OCI-LY7 (cell line): ENCODE results near the gene CFAP126. TPM values are rescaled to one million over a fixed set of nuclear protein-coding genes. Genes with fewer than 3 reads are reported as not detected.

ENCODE experiments used
- BruUV-seq: library from RNA; stranded (reverse); fragments of 400-500 nt; replicated peaks from 2 replicates; lab custom pipeline; 2021; lab: Mats Ljungman, UMichigan
- CTCF ChIA-PET: fragments of 300-600 bp; sonication (Branson Sonifier 250); formaldehyde crosslinking; loops from one replicate; lab custom pipeline; 2022; ENCODE audit warnings: antibody characterized with exemption; ENCODE audit not compliant: unreplicated experiment; lab: Charles Lee
- POLR2A ChIA-PET: fragments of 300-600 bp; sonication (Branson Sonifier 250); formaldehyde crosslinking; loops from one replicate; lab custom pipeline; 2022; ENCODE audit warnings: antibody characterized with exemption; lab: Charles Lee
- DNase-seq: peaks from one replicate; pipeline ENCODE4 v3.0.0-alpha.2; 2015; ENCODE audit warnings: low spot score
- H2AFZ ChIP-seq: fragments of 200-600 bp; sonication (generic), shearing (Covaris generic); 2 replicates; pipeline ENCODE4 v1.6.1; 2014; ENCODE audit warnings: mild to moderate bottlenecking, antibody characterized with exemption, low read length, moderate library complexity
- H3K27ac ChIP-seq: fragments of 200-600 bp; sonication (generic); 2 replicates; pipeline ENCODE4 v1.5.1; 2014; ENCODE audit warnings: mixed run types, low read depth, mild to moderate bottlenecking, moderate library complexity, low read length, inconsistent platforms; ENCODE audit not compliant: poor library complexity, severe bottlenecking
- H3K36me3 ChIP-seq: fragments of 200-600 bp; sonication (generic); 2 replicates; pipeline ENCODE4 v1.6.1; 2014; ENCODE audit warnings: mild to moderate bottlenecking, antibody characterized with exemption, low read length, moderate library complexity, mixed read lengths; ENCODE audit not compliant: insufficient read depth
- H3K4me1 ChIP-seq: fragments of 200-600 bp; sonication (generic); 2 replicates; pipeline ENCODE4 v1.5.1; 2014; ENCODE audit warnings: mild to moderate bottlenecking, low read length; ENCODE audit not compliant: insufficient read depth, poor library complexity, severe bottlenecking
- H3K4me2 ChIP-seq: fragments of 200-600 bp; sonication (generic); 2 replicates; pipeline ENCODE4 v1.6.1; 2014; ENCODE audit warnings: mild to moderate bottlenecking, low read length
- H3K4me3 ChIP-seq: fragments of 200-600 bp; sonication (generic); 2 replicates; pipeline ENCODE4 v1.5.1; 2014; ENCODE audit warnings: mild to moderate bottlenecking, low read depth, low read length; ENCODE audit not compliant: poor library complexity, severe bottlenecking
- H3K79me2 ChIP-seq: fragments of 200-600 bp; sonication (generic); 2 replicates; pipeline ENCODE4 v1.6.1; 2016; ENCODE audit warnings: low read depth, mild to moderate bottlenecking, low read length, moderate library complexity, mixed read lengths; ENCODE audit not compliant: insufficient read depth
- H3K9me2 ChIP-seq: fragments of 200-600 bp; sonication (generic); 2 replicates; pipeline ENCODE4 v1.6.1; 2016; ENCODE audit warnings: mild to moderate bottlenecking, low read length, mixed read lengths; ENCODE audit not compliant: insufficient read depth
- H3K9me3 ChIP-seq: fragments of 200-600 bp; sonication (generic); 2 replicates; pipeline ENCODE4 v1.6.1; 2014; ENCODE audit warnings: mild to moderate bottlenecking, mixed run types, low read length, mixed read lengths
- H4K20me1 ChIP-seq: fragments of 200-600 bp; sonication (generic); 2 replicates; pipeline ENCODE4 v1.6.1; 2014; ENCODE audit warnings: mild to moderate bottlenecking, antibody characterized with exemption, low read length, moderate library complexity, mixed read lengths; ENCODE audit not compliant: insufficient read depth
- EZH2phosphoT487 ChIP-seq: fragments of 200-600 bp; sonication (generic); IDR thresholded peaks from 2 replicates; pipeline ENCODE4 v1.6.1; 2018; ENCODE audit warnings: low read depth, borderline replicate concordance, mild to moderate bottlenecking, mixed run types, antibody characterized with exemption, low read length, moderate library complexity, mixed read lengths
- intact Hi-C: fragments of 100-400 bp; cut with micrococcal nuclease; formaldehyde crosslinking; loops from one replicate; pipeline ENCODE4 v1.10.0; 2022; ENCODE audit not compliant: unreplicated experiment
- total RNA-seq, 2 experiments: library from RNA; depleted of rRNA in 1 of 2; stranded (reverse); fragments of >200 nt in 1 of 2; shearing (Covaris generic) in 1 of 2; gene quantifications; 2 replicates each; pipeline ENCODE4 v1.2.3, GENCODE V29; 2014 to 2022
- TF ChIP-seq, protein P1 (sequence below): fragments of 200-600 bp; sonication (generic); conservative IDR thresholded peaks from 2 replicates; pipeline ENCODE4 v1.5.1; 2014; ENCODE audit warnings: mild to moderate bottlenecking, antibody characterized with exemption, low read length, moderate library complexity, mixed read lengths

The CFAP126 gene
- total RNA-seq, 2 experiments from 2014 or later, result not detected

DNA sequence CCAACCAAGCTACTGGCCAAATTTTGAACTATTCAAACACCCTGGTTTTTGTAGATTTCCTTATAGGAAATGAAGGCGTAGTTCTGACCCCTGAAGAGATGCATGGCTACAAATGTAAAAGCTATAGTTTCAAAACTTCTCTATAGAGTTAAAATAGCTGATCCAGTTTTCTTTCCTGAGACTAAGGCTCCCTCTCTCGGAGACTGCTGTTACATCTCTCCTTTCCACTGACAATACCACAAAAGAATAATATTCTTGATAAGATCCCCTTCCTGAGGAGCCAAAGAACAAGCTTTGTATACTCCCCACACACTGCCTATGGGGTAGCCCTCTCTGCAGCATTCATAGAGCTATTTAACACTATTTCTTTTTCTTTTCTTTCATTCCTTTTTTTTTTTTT is 6.7 kb upstream of the CFAP126 start:
- no peak overlapping the region for H3K4me3 ChIP-seq
- no TSS peak for BruUV-seq
- intact Hi-C loops, result no loop called here
- no peaks in the 10 kb centered on the region for H3K9me2 ChIP-seq
- no peaks in the 10 kb centered on the region for H3K36me3 ChIP-seq
- H2AFZ ChIP-seq, result no peak overlapping the region
- H3K79me2 ChIP-seq, result no peaks in the 10 kb centered on the region
- H4K20me1 ChIP-seq, result no peaks in the 10 kb centered on the region
- no peak overlapping the region for H3K4me2 ChIP-seq
- peak; percentile 15 for DNase-seq
- no peak for TF ChIP-seq EZH2phosphoT487
- TF ChIP-seq, protein P1, sequence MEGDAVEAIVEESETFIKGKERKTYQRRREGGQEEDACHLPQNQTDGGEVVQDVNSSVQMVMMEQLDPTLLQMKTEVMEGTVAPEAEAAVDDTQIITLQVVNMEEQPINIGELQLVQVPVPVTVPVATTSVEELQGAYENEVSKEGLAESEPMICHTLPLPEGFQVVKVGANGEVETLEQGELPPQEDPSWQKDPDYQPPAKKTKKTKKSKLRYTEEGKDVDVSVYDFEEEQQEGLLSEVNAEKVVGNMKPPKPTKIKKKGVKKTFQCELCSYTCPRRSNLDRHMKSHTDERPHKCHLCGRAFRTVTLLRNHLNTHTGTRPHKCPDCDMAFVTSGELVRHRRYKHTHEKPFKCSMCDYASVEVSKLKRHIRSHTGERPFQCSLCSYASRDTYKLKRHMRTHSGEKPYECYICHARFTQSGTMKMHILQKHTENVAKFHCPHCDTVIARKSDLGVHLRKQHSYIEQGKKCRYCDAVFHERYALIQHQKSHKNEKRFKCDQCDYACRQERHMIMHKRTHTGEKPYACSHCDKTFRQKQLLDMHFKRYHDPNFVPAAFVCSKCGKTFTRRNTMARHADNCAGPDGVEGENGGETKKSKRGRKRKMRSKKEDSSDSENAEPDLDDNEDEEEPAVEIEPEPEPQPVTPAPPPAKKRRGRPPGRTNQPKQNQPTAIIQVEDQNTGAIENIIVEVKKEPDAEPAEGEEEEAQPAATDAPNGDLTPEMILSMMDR, result peak; percentile 62
- no peaks in the 10 kb centered on the region for H3K9me3 ChIP-seq
- POLR2A ChIA-PET, result interaction anchor here (0.6 to 1.5 kb wide), 5 partner anchors 11 to 238 kb away, joined by 3 to 8 read pairs (median 4); no protein-coding TSS in a partner anchor
- CTCF ChIA-PET, result interaction anchor here (0.9 kb wide), 1 partner anchor 149 kb away, joined by 3 read pairs; the partner anchor contains the start of gene TOMM40L
- no peak overlapping the region for H3K27ac ChIP-seq
- H3K4me1 ChIP-seq, result no peaks in the 10 kb centered on the region

DNA sequence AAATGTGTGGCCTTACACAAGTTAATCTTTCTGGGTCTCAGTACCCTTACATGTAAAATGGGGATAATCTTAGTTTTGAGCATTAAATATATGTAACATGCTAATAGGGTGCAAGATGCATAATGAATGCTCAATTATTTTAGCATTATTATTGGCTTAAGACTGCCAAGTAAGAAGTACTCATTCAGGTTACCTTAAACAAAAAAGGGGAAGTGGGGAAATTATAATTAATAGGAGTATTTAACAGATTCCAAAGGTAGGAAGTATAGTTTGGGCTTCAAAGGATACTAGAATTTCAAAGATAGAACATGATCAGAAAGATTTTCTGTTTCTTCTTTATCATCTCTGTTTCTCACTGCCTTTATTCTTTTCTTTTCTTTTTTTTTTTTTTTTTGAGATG is 5.8 kb upstream of the CFAP126 start:
- Histone ChIP-seq H3K79me2 (no peaks in the 10 kb centered on the region), H3K4me1 (no peaks in the 10 kb centered on the region), H3K9me3 (no peaks in the 10 kb centered on the region), H3K9me2 (no peaks in the 10 kb centered on the region), H3K4me3 (no peak overlapping the region), H4K20me1 (no peaks in the 10 kb centered on the region), H2AFZ (no peak overlapping the region), H3K36me3 (no peaks in the 10 kb centered on the region), H3K27ac (no peak overlapping the region), H3K4me2 (no peak overlapping the region)
- POLR2A ChIA-PET, result interaction anchor here (0.7 to 1.5 kb wide), 3 partner anchors 12 to 208 kb away, joined by 3 to 8 read pairs (median 4); no protein-coding TSS in a partner anchor
- intact Hi-C loops, result no loop called here
- TF ChIP-seq, protein P1, result no peak
- TF ChIP-seq EZH2phosphoT487, result no peak
- no peak for DNase-seq
- CTCF ChIA-PET, result interaction anchor here (0.5 kb wide), 1 partner anchor 112 kb away, joined by 3 read pairs; no protein-coding TSS in a partner anchor
- no TSS peak for BruUV-seq

DNA sequence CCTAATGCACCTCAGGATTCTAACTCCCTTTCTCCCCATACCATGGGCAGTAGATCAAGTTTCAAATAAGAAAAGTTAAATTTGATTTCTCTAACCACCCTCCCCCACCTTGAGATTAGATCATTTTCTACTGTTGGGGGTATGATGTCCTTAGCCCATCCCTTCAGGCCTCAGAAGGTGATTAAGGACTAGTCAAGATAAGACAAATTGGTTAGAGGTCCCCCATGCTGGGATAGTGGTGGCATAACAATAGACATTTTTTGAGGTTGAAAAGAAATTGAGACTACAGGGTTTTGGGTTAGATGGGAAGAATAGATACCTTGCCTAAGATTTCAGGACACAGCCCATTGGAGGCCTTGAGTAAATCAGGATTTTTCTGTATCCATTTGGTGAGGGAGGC is 2.5 kb downstream of the CFAP126 start:
- Histone ChIP-seq H4K20me1 (no peaks in the 10 kb centered on the region), H3K4me3 (no peak overlapping the region), H3K9me3 (no peaks in the 10 kb centered on the region), H3K4me1 (peaks cover 8% of the 10 kb centered on the region), H3K36me3 (peaks cover 47% of the 10 kb centered on the region), H3K79me2 (no peaks in the 10 kb centered on the region), H3K27ac (no peak overlapping the region), H3K9me2 (no peaks in the 10 kb centered on the region), H2AFZ (no peak overlapping the region), H3K4me2 (no peak overlapping the region)
- DNase-seq, result no peak
- CTCF ChIA-PET, result no interaction called here
- intact Hi-C loops, result no loop called here
- no peak for TF ChIP-seq EZH2phosphoT487
- TF ChIP-seq, protein P1, result no peak
- POLR2A ChIA-PET, result no interaction called here
- BruUV-seq, result no TSS peak
